T-helper 17 cell (primary cell): ENCODE measurements around the gene DLEC1. TPM values are rescaled to one million over a fixed set of nuclear protein-coding genes. Genes with fewer than 3 reads are reported as not detected.

Experiments used
- ATAC-seq: fragments of 150-1000 bp; cut with Tn5 transposase; 2 replicates; pipeline ENCODE4 v1.10.0; 2021; ENCODE audit warnings: mild to moderate bottlenecking, moderate library complexity
- DNase-seq, 3 donors: peaks; one replicate each; pipeline versions ENCODE4 v3.0.0 to v3.0.0-alpha.2; 2020 to 2021
- H3K9me3 ChIP-seq: one replicate; pipeline ENCODE4 v1.7.0; 2013; ENCODE audit warnings: low read length, mild to moderate bottlenecking; ENCODE audit not compliant: control insufficient read depth, poor library complexity, severe bottlenecking
- H3K27ac Mint-ChIP-seq: one replicate; pipeline ENCODE4 v1.8.0; 2022; ENCODE audit warnings: mild to moderate bottlenecking, moderate library complexity, mixed read lengths
- H3K27me3 Mint-ChIP-seq: one replicate; pipeline ENCODE4 v1.8.0; 2022; ENCODE audit warnings: mixed read lengths
- H3K36me3 Mint-ChIP-seq: one replicate; pipeline ENCODE4 v1.8.0; 2022; ENCODE audit warnings: low read depth, mixed read lengths
- H3K4me1 Mint-ChIP-seq: one replicate; pipeline ENCODE4 v1.8.0; 2022; ENCODE audit warnings: mild to moderate bottlenecking, mixed read lengths
- H3K4me3 Mint-ChIP-seq: one replicate; pipeline ENCODE4 v1.8.0; 2022; ENCODE audit warnings: mild to moderate bottlenecking, moderate library complexity, mixed read lengths
- total RNA-seq, 4 donors: library from RNA in 2 of 4; stranded (reverse) in 2 of 4; gene quantifications; one replicate each; pipeline ENCODE4 v1.2.3 and lab custom pipeline; 2022 to 2026

Gene DLEC1
- total RNA-seq, 2 donors from 2014 or later = 8.6 to 16.3 TPM

GRCh38 chr3:38109580-38110313 lies 70.7 kb downstream of the DLEC1 start:
- no peaks in the 10 kb centered on the region for H3K27me3 Mint-ChIP-seq
- H3K9me3 ChIP-seq = no peaks in the 10 kb centered on the region
- no peak for DNase-seq
- H3K4me1 Mint-ChIP-seq = no peaks in the 10 kb centered on the region
- peaks cover 6% of the 10 kb centered on the region for H3K36me3 Mint-ChIP-seq
- ATAC-seq = no peak
- H3K27ac Mint-ChIP-seq = no peak overlapping the region
- H3K4me3 Mint-ChIP-seq = no peak overlapping the region

GRCh38 chr3:38110314-38111050 lies 71.5 kb downstream of the DLEC1 start:
- Mint-ChIP-seq H3K4me1 (no peaks in the 10 kb centered on the region), H3K27me3 (no peaks in the 10 kb centered on the region), H3K4me3 (no peak overlapping the region), H3K27ac (no peak overlapping the region), H3K36me3 (peaks cover 3% of the 10 kb centered on the region)
- H3K9me3 ChIP-seq = no peaks in the 10 kb centered on the region
- DNase-seq = no peak
- no peak for ATAC-seq

GRCh38 chr3:38111201-38111600 lies 72.2 kb downstream of the DLEC1 start:
- peaks cover 5% of the 10 kb centered on the region for H3K4me1 Mint-ChIP-seq
- no peak for ATAC-seq
- H3K9me3 ChIP-seq = no peaks in the 10 kb centered on the region
- H3K27ac Mint-ChIP-seq = no peak overlapping the region
- no peak for DNase-seq
- H3K4me3 Mint-ChIP-seq = no peak overlapping the region
- no peaks in the 10 kb centered on the region for H3K36me3 Mint-ChIP-seq
- H3K27me3 Mint-ChIP-seq = no peaks in the 10 kb centered on the region

- Mint-ChIP-seq H3K27ac (no peak overlapping the region), H3K36me3 (no peaks in the 10 kb centered on the region), H3K4me3 (no peak overlapping the region), H3K4me1 (peaks cover 5% of the 10 kb centered on the region), H3K27me3 (no peaks in the 10 kb centered on the region)
- no peaks in the 10 kb centered on the region for H3K9me3 ChIP-seq
- no peak for ATAC-seq
- no peak for DNase-seq
Observed at GRCh38 chr3:38111696-38112377, 72.8 kb downstream of the DLEC1 start.

- DNase-seq (peak in 1 of 3 donors; percentile 5), ATAC-seq (no peak)
- H3K4me1 Mint-ChIP-seq = peaks cover 5% of the 10 kb centered on the region
- H3K4me3 Mint-ChIP-seq = no peak overlapping the region
- no peaks in the 10 kb centered on the region for H3K27me3 Mint-ChIP-seq
- H3K36me3 Mint-ChIP-seq = no peaks in the 10 kb centered on the region
- no peaks in the 10 kb centered on the region for H3K9me3 ChIP-seq
- H3K27ac Mint-ChIP-seq = no peak overlapping the region
Observed at GRCh38 chr3:38112378-38112761, 73.4 kb downstream of the DLEC1 start.

- ATAC-seq (no peak), DNase-seq (peak in 1 of 3 donors; percentile 5)
- no peak overlapping the region for H3K4me3 Mint-ChIP-seq
- H3K4me1 Mint-ChIP-seq = peaks cover 9% of the 10 kb centered on the region
- no peaks in the 10 kb centered on the region for H3K36me3 Mint-ChIP-seq
- no peaks in the 10 kb centered on the region for H3K27me3 Mint-ChIP-seq
- no peaks in the 10 kb centered on the region for H3K9me3 ChIP-seq
- no peak overlapping the region for H3K27ac Mint-ChIP-seq
Observed at GRCh38 chr3:38114052-38114874, 75.3 kb downstream of the DLEC1 start.

- peak in 1 of 3 donors; percentile 4 for DNase-seq
- Mint-ChIP-seq H3K4me1 (peaks cover 9% of the 10 kb centered on the region), H3K27ac (peak overlapping the region; percentile 84), H3K27me3 (no peaks in the 10 kb centered on the region), H3K4me3 (no peak overlapping the region), H3K36me3 (no peaks in the 10 kb centered on the region)
- no peak for ATAC-seq
- H3K9me3 ChIP-seq = no peaks in the 10 kb centered on the region
Observed at GRCh38 chr3:38114875-38115644, 76.1 kb downstream of the DLEC1 start.

- no peaks in the 10 kb centered on the region for H3K9me3 ChIP-seq
- peak in 1 of 3 donors; percentile 3 for DNase-seq
- H3K27ac Mint-ChIP-seq = peak overlapping the region; percentile 84
- H3K4me1 Mint-ChIP-seq = peaks cover 11% of the 10 kb centered on the region
- peak overlapping the region; percentile 31 for H3K4me3 Mint-ChIP-seq
- ATAC-seq = no peak
- H3K36me3 Mint-ChIP-seq = peaks cover 3% of the 10 kb centered on the region
- H3K27me3 Mint-ChIP-seq = no peaks in the 10 kb centered on the region
Observed at GRCh38 chr3:38115645-38116427, 76.8 kb downstream of the DLEC1 start.

- no peaks in the 10 kb centered on the region for H3K9me3 ChIP-seq
- Mint-ChIP-seq H3K27me3 (no peaks in the 10 kb centered on the region), H3K36me3 (peaks cover 3% of the 10 kb centered on the region), H3K4me3 (no peak overlapping the region), H3K4me1 (peaks cover 11% of the 10 kb centered on the region), H3K27ac (no peak overlapping the region)
- peak in 1 of 3 donors; percentile 6 for DNase-seq
- no peak for ATAC-seq
Observed at GRCh38 chr3:38116471-38117162, 77.6 kb downstream of the DLEC1 start.

GRCh38 chr3:38117163-38117716 lies 78.2 kb downstream of the DLEC1 start:
- H3K4me3 Mint-ChIP-seq = no peak overlapping the region
- ATAC-seq (no peak), DNase-seq (peak in 1 of 3 donors; percentile 6)
- H3K9me3 ChIP-seq = no peaks in the 10 kb centered on the region
- peaks cover 3% of the 10 kb centered on the region for H3K36me3 Mint-ChIP-seq
- no peaks in the 10 kb centered on the region for H3K27me3 Mint-ChIP-seq
- H3K4me1 Mint-ChIP-seq = peaks cover 11% of the 10 kb centered on the region
- H3K27ac Mint-ChIP-seq = no peak overlapping the region

GRCh38 chr3:38117748-38118420 lies 78.9 kb downstream of the DLEC1 start:
- Mint-ChIP-seq H3K4me3 (no peak overlapping the region), H3K4me1 (peaks cover 11% of the 10 kb centered on the region), H3K27ac (no peak overlapping the region), H3K27me3 (no peaks in the 10 kb centered on the region), H3K36me3 (peaks cover 3% of the 10 kb centered on the region)
- no peaks in the 10 kb centered on the region for H3K9me3 ChIP-seq
- DNase-seq (peak; percentile 40 to 72 (median 50)), ATAC-seq (peak; percentile 91)
